Measurements from ENCODE around the gene NPR2. TPM values are rescaled to one million over a fixed set of nuclear protein-coding genes. Genes with fewer than 3 reads are reported as not detected.

Gene NPR2
- total RNA-seq, 2 donors from 2014 or later, result 22.9 to 26.0 TPM

DNA sequence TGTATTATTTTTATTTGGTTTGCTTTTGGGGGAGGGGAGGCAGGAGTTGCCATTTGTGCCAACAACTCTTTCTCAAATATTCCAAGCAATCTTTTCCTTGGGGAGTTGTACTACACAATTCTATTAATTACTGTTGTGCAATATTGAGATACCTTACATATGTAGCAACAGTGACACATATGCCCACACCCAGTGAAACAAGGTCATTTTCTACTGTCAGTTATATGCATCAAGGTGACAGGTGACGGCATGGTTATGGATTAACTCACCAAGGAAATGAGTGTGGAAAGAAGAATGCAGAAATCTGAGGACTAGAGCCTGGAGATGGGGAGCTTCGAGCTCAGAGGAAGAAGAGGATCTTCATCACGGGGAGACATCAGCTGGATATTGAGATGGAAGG lies 19.4 kb upstream of the NPR2 start:
- Mint-ChIP-seq H3K4me3 (no peak overlapping the region), H3K9me3 (no peaks in the 10 kb centered on the region), H3K4me1 (peaks cover 14% of the 10 kb centered on the region), H3K36me3 (ENCODE audit: low read depth) (no peaks in the 10 kb centered on the region), H3K27ac (no peak overlapping the region), H3K27me3 (ENCODE audit: insufficient read depth) (no peaks in the 10 kb centered on the region)
- Histone ChIP-seq H3K27me3 (ENCODE audit: control insufficient read depth, insufficient read depth, low read length, poor library complexity, severe bottlenecking) (no peaks in the 10 kb centered on the region), H3K9ac (ENCODE audit: extremely low read depth, low read length, poor library complexity, severe bottlenecking) (no peak overlapping the region), H3K4me1 (ENCODE audit: control insufficient read depth, insufficient read depth, low read length) (no peaks in the 10 kb centered on the region), H3K27ac (ENCODE audit: low read depth, low read length) (no peak overlapping the region), H3K4me3 (ENCODE audit: low read length) (no peak overlapping the region), H3K9me3 (ENCODE audit: control insufficient read depth, low read length) (no peaks in the 10 kb centered on the region), H3K36me3 (ENCODE audit: control insufficient read depth, insufficient read depth, low read length) (no peaks in the 10 kb centered on the region)
- DNase-seq, result no peak
- 91 to 92% methylated on average over 3 of the region's 3 CpGs for WGBS, 2 experiments (ENCODE audit: insufficient coverage in 1 of 2, insufficient read length in 1 of 2)
- TF ChIP-seq, protein P1, sequence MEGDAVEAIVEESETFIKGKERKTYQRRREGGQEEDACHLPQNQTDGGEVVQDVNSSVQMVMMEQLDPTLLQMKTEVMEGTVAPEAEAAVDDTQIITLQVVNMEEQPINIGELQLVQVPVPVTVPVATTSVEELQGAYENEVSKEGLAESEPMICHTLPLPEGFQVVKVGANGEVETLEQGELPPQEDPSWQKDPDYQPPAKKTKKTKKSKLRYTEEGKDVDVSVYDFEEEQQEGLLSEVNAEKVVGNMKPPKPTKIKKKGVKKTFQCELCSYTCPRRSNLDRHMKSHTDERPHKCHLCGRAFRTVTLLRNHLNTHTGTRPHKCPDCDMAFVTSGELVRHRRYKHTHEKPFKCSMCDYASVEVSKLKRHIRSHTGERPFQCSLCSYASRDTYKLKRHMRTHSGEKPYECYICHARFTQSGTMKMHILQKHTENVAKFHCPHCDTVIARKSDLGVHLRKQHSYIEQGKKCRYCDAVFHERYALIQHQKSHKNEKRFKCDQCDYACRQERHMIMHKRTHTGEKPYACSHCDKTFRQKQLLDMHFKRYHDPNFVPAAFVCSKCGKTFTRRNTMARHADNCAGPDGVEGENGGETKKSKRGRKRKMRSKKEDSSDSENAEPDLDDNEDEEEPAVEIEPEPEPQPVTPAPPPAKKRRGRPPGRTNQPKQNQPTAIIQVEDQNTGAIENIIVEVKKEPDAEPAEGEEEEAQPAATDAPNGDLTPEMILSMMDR (conservative IDR thresholded peaks at IDR 0.05), result no peak

DNA sequence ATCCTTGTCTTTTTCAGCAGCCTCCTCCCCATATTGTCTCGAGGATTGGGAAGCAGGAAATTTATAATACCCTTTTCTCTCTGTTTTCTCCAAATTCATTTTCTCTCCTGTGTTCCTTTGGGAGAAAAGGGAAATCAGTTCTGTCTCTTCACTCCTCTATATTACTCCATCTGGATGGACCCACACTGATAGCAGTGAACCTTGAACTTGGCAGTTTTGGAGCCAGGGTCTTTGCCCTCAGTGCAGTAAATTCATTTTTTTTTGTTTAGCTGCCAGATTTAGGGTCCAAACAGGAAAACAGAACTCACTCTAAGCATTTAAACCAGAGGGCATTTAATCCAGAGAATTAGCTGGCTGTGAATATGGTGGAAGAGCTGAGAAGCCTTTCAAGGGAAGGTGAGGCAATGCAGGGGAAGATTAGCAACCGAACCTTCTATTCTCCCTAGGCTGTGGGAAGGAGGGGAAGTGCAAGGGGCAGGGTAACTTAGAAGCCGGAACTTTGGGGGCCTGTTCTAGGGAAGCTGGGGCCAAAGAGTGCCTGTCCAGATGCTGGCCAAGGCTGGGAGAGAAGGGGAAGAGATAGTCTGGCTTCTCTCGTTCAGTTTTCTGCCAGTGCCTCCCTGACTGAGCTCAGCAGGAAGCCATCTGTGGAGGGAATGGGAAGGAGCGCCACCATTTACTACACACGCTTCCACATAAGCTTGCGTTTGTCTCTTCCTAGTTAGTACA lies 16.3 kb upstream of the NPR2 start:
- TF ChIP-seq, protein P1 (conservative IDR thresholded peaks at IDR 0.05), result no peak
- Mint-ChIP-seq H3K4me3 (no peak overlapping the region), H3K36me3 (ENCODE audit: low read depth) (peaks cover 2% of the 10 kb centered on the region), H3K27ac (peak overlapping the region; percentile 70), H3K4me1 (peaks cover 14% of the 10 kb centered on the region), H3K9me3 (no peaks in the 10 kb centered on the region), H3K27me3 (ENCODE audit: insufficient read depth) (no peaks in the 10 kb centered on the region)
- no peak for DNase-seq
- no peak overlapping the region for H3K27ac ChIP-seq (ENCODE audit: low read depth, low read length)
- no peak overlapping the region for H3K9ac ChIP-seq (ENCODE audit: extremely low read depth, low read length, poor library complexity, severe bottlenecking)
- H3K27me3 ChIP-seq (ENCODE audit: control insufficient read depth, insufficient read depth, low read length, poor library complexity, severe bottlenecking), result no peaks in the 10 kb centered on the region
- H3K36me3 ChIP-seq (ENCODE audit: control insufficient read depth, insufficient read depth, low read length), result no peaks in the 10 kb centered on the region
- WGBS, 2 experiments (ENCODE audit: insufficient coverage in 1 of 2, insufficient read length in 1 of 2), result 47 to 70% methylated on average over 2 to 7 of the region's 7 CpGs
- H3K9me3 ChIP-seq (ENCODE audit: control insufficient read depth, low read length), result no peaks in the 10 kb centered on the region
- H3K4me1 ChIP-seq (ENCODE audit: control insufficient read depth, insufficient read depth, low read length), result no peaks in the 10 kb centered on the region
- H3K4me3 ChIP-seq (ENCODE audit: low read length), result no peak overlapping the region

DNA sequence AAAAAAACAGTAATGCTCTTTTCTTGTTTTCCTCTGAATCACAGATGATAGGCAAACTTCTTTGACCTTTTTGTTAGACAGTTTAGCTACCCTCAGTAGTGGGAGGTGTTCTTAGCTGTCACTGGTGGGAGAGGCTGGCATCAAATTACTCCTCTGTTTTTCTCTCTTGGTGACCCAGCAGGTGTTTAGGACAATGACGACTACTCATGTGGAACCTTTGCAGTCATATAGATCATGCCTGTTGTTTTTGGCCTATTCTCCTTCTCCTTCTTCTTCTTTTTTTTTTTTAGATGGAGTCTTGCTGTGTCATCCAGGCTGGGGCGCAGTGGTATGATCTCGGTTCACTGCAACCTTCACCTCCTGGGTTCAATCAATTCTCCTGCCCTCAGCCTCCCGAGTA lies 15.4 kb upstream of the NPR2 start:
- Mint-ChIP-seq H3K9me3 (no peaks in the 10 kb centered on the region), H3K27me3 (ENCODE audit: insufficient read depth) (no peaks in the 10 kb centered on the region), H3K4me1 (peaks cover 14% of the 10 kb centered on the region), H3K36me3 (ENCODE audit: low read depth) (peaks cover 8% of the 10 kb centered on the region), H3K27ac (no peak overlapping the region), H3K4me3 (no peak overlapping the region)
- Histone ChIP-seq H3K36me3 (ENCODE audit: control insufficient read depth, insufficient read depth, low read length) (no peaks in the 10 kb centered on the region), H3K4me3 (ENCODE audit: low read length) (no peak overlapping the region), H3K27me3 (ENCODE audit: control insufficient read depth, insufficient read depth, low read length, poor library complexity, severe bottlenecking) (no peaks in the 10 kb centered on the region), H3K9ac (ENCODE audit: extremely low read depth, low read length, poor library complexity, severe bottlenecking) (no peak overlapping the region), H3K4me1 (ENCODE audit: control insufficient read depth, insufficient read depth, low read length) (no peaks in the 10 kb centered on the region), H3K27ac (ENCODE audit: low read depth, low read length) (no peak overlapping the region), H3K9me3 (ENCODE audit: control insufficient read depth, low read length) (no peaks in the 10 kb centered on the region)
- no peak for DNase-seq
- TF ChIP-seq, protein P1 (conservative IDR thresholded peaks at IDR 0.05), result no peak
- WGBS, 2 experiments (ENCODE audit: insufficient coverage in 1 of 2, insufficient read length in 1 of 2), result 66 to 89% methylated on average over 4 of the region's 4 CpGs
